HG02938 (cell line): ENCODE data around the gene ALDH3A1.

Experiments used
- ATAC-seq: cut with Tn5 transposase; IDR thresholded peaks from one replicate; pipeline ENCODE4 v1.9.1; 2021; ENCODE audit warnings: mild to moderate bottlenecking, moderate library complexity; ENCODE audit not compliant: unreplicated experiment

Gene ALDH3A1

GRCh38 chr17:19705771-19706770 lies 42.0 kb downstream of the ALDH3A1 start:
- no peak for ATAC-seq

- no peak for ATAC-seq
Observed at GRCh38 chr17:19705201-19705600, 42.9 kb downstream of the ALDH3A1 start.

DNA sequence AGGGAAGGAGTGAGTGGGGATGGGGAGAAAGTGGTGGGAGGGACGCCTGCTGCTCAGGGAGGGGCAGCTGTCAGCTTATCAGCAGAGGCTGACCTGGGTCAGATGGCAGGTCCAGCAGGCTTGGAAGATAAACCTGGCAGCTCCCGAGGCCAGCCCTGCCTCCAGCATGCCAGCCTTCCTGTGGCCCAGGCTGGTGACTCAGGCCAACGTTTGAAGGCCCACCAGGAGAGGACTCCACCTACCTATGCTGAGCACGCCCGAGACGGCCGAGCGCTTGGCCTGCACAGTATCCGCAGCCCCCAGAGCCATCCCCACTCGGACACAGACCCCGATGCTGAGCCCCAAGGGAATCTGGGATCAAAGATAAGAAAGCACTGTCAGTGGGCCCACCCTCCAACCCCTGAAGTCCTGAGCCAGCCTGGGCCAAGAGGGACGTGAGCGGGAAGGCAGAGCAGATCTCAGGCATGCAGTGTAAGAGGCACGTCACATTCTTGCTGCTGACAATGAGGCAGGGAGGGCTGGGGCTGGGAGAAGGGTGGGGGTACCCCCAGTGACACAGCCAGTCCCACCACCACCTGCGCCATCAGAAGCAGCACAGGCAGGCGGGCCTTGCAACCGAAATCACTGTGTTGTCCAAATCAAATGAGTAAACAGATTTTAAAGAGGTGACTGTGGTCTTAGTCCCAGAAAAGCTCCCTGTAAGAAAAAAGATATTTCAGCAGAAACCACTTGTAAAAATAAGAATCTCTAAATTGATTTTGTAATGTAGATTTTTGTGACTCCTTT lies 44.1 kb downstream of the ALDH3A1 start:
- no peak for ATAC-seq

DNA sequence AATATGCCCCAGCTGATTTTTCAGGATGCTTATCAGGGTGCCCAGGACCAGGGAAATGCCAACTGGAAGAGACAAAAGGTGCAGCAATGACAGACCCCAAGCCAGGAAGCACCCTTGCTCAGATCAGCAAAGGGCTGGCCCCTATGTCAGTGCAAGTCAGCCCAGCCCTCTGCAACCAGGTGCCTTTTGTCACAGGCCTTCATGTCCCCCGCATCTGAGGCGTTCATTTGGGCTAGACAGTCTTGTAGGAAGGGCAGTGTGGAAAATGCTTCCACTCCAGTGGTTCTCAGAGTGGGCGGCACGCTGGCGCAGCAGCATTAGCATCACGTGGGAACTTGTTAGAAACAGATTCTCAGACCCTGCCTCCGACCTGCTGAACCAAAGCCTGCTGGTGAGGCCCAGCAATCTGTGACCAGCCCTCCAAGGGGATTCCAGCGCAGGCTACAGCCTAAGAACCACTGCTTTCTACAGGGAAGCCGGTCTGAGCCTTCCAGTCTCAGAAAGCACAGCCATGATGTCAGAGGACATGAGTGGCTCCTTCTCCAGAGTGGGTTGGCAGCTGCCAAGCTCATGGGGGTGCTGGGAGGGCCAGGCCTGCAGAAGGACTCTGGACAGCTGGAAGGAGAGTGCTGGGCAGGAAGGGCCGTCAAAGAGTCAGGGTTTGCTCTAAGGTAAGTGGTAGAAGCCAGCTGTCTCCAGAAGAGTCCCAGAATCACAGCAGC lies 44.8 kb downstream of the ALDH3A1 start:
- no peak for ATAC-seq

DNA sequence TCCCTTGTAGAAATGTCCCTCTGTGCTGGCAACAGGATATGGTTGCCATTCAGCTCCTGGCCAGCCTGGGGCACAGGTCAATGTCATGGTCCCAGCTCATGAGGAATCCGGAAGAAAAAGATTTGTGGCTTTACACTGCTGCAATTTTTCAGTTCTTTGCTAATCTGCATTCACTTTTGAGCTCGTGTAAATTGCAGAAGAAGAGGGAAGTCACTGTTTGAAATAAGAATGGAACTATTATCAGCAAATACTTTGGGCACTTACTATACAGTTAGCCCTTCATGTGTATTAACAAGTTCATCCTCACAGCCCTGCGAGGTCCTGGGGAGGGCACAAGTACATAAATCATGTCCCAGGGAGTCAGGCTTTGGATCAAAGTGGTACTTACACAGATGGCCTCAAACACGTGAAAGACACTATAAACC lies 45.9 kb downstream of the ALDH3A1 start:
- ATAC-seq: no peak
